ENCODE data around the gene SRPX. TPM values are rescaled to one million over a fixed set of nuclear protein-coding genes. Genes with fewer than 3 reads are reported as not detected.

Gene SRPX
- total and polyA plus RNA-seq, 10 of the 15 experiments (the other 5 are each of a cell fraction or from before 2014, with no cell fraction given) = 0.05 to 0.79 (median 0.23) TPM; not detected in 1

GRCh38 chrX:38103857-38104812 is 116.5 kb downstream of the SRPX start (continued):
- TF ChIP-seq REST (IDR thresholded peaks at IDR 0.05; ENCODE audit: low read depth, low read length) (no peak), SMARCA5 (IDR thresholded peaks at IDR 0.05) (no peak), RAD51 (IDR thresholded peaks at IDR 0.05) (no peak), PML (IDR thresholded peaks at IDR 0.05; ENCODE audit: low read length) (no peak), SREBF2 (IDR thresholded peaks at IDR 0.05; ENCODE audit: low read length) (no peak), EZH2 (IDR thresholded peaks at IDR 0.05; ENCODE audit: borderline replicate concordance, control insufficient read depth, low read depth, low read length) (no peak), USF2 (IDR thresholded peaks at IDR 0.05; ENCODE audit: borderline replicate concordance, low read depth, low read length) (no peak; the same call in 1 of the 2 replicates), JUND (IDR thresholded peaks at IDR 0.05; ENCODE audit: low read depth, low read length) (no peak), SKIL (IDR thresholded peaks at IDR 0.05; ENCODE audit: low read depth, poor library complexity, severe bottlenecking) (peak; percentile 47), BHLHE40 (IDR thresholded peaks at IDR 0.05; ENCODE audit: borderline replicate concordance in 1 of 2, low read depth in 2 of 2, low read length in 1 of 2) (0 out of 4 replicates have a peak, but pooled peaks of 1 of the 2 experiments have one; percentile 4), CUX1 (IDR thresholded peaks at IDR 0.05; ENCODE audit: insufficient replicate concordance, low read depth, low read length) (peak; percentile 55), NR2F1 (conservative IDR thresholded peaks at IDR 0.05) (no peak; the same call in 1 of the 2 replicates), EP300 (IDR thresholded peaks at IDR 0.05; ENCODE audit: borderline replicate concordance in 1 of 2, control insufficient read depth in 1 of 2, low read depth in 2 of 2, low read length in 2 of 2) (peak in 1 of 2 experiments; percentile 58; a peak in 2 of 4 replicates), SREBF1 (IDR thresholded peaks at IDR 0.05; ENCODE audit: low read length) (no peak), NR2C1 (IDR thresholded peaks at IDR 0.05) (no peak), GATAD2B (conservative IDR thresholded peaks at IDR 0.05; ENCODE audit: low read depth) (no peak)

Data from GM12878 (cell line).